Activated T-helper 1 cell treated with anti-CD3 and anti-CD28 coated beads, Interleukin-12 subunit alpha, Interleukin-12 subunit beta, Interleukin-2, Interleukin-4 antibody, amounts not matched to agents 30 ng/mL and 10 ng/mL and 1 ng/mL, durations not matched to agents 14 hours and 24 hours and 36 hours (primary cell): ENCODE measurements around the gene PPP1R15B. TPM values are rescaled to one million over a fixed set of nuclear protein-coding genes. Genes with fewer than 3 reads are reported as not detected.
"Not testable (repeated sequence)": the region's sequence is repeated elsewhere in the genome, so short reads cannot be mapped to it uniquely, and the experiment has no call there.

Experiments
- DNase-seq: peaks from one replicate; pipeline ENCODE4 v3.0.0; 2021; ENCODE audit warnings: low spot score
- H3K27ac Mint-ChIP-seq: one replicate; pipeline ENCODE4 v1.8.0; 2021; ENCODE audit warnings: mild to moderate bottlenecking, mixed read lengths
- H3K27me3 Mint-ChIP-seq: one replicate; pipeline ENCODE4 v1.8.0; 2022; ENCODE audit warnings: mild to moderate bottlenecking, moderate library complexity, mixed read lengths; ENCODE audit not compliant: insufficient read depth
- H3K36me3 Mint-ChIP-seq: one replicate; pipeline ENCODE4 v1.8.0; 2021; ENCODE audit warnings: low read depth, mixed read lengths
- H3K4me1 Mint-ChIP-seq: one replicate; pipeline ENCODE4 v1.8.0; 2021; ENCODE audit warnings: low read depth, mixed read lengths
- H3K4me3 Mint-ChIP-seq: one replicate; pipeline ENCODE4 v1.8.0; 2021; ENCODE audit warnings: mild to moderate bottlenecking, moderate library complexity, mixed read lengths
- H3K9me3 Mint-ChIP-seq: one replicate; pipeline ENCODE4 v1.8.0; 2021; ENCODE audit warnings: mixed read lengths
- intact Hi-C: fragments of 100-400 bp; cut with micrococcal nuclease; formaldehyde crosslinking; loops from one replicate; pipeline ENCODE4 v1.15.1; 2024
- total RNA-seq: library from RNA; stranded (reverse); gene quantifications from 2 replicates; pipeline ENCODE4 v1.2.3, GENCODE V29; 2022

PPP1R15B gene
- total RNA-seq, 1 donor from 2014 or later = 76.2 TPM

GRCh38 chr1:204424621-204425020 lies 13.0 kb upstream of the PPP1R15B start:
- intact Hi-C loops = no loop called here
- H3K27me3 Mint-ChIP-seq = no peaks in the 10 kb centered on the region
- H3K36me3 Mint-ChIP-seq = peaks cover 33% of the 10 kb centered on the region
- DNase-seq = no peak
- no peak overlapping the region for H3K4me3 Mint-ChIP-seq
- H3K9me3 Mint-ChIP-seq = no peaks in the 10 kb centered on the region
- peaks cover 6% of the 10 kb centered on the region for H3K4me1 Mint-ChIP-seq
- no peak overlapping the region for H3K27ac Mint-ChIP-seq

GRCh38 chr1:204422061-204422705 lies 10.6 kb upstream of the PPP1R15B start:
- DNase-seq, H3K9me3 Mint-ChIP-seq, intact Hi-C loops, H3K27ac Mint-ChIP-seq, H3K27me3 Mint-ChIP-seq, H3K4me3 Mint-ChIP-seq: not testable (repeated sequence)
- Mint-ChIP-seq H3K36me3 (peaks cover 29% of the 10 kb centered on the region), H3K4me1 (peaks cover 26% of the 10 kb centered on the region)

- Mint-ChIP-seq H3K36me3 (peaks cover 24% of the 10 kb centered on the region), H3K4me3 (no peak overlapping the region), H3K27me3 (no peaks in the 10 kb centered on the region), H3K9me3 (no peaks in the 10 kb centered on the region), H3K4me1 (peaks cover 28% of the 10 kb centered on the region), H3K27ac (no peak overlapping the region)
- no peak for DNase-seq
- intact Hi-C loops = no loop called here
These were observed 9.8 kb upstream of the PPP1R15B start for GRCh38 chr1:204421441-204421840.

- intact Hi-C loops = no loop called here
- Mint-ChIP-seq H3K27ac (peak overlapping the region; percentile 21), H3K4me3 (no peak overlapping the region), H3K4me1 (peaks cover 28% of the 10 kb centered on the region), H3K9me3 (no peaks in the 10 kb centered on the region), H3K27me3 (no peaks in the 10 kb centered on the region), H3K36me3 (peaks cover 18% of the 10 kb centered on the region)
- DNase-seq = no peak
These were observed 8.7 kb upstream of the PPP1R15B start for GRCh38 chr1:204420039-204421004.

DNA sequence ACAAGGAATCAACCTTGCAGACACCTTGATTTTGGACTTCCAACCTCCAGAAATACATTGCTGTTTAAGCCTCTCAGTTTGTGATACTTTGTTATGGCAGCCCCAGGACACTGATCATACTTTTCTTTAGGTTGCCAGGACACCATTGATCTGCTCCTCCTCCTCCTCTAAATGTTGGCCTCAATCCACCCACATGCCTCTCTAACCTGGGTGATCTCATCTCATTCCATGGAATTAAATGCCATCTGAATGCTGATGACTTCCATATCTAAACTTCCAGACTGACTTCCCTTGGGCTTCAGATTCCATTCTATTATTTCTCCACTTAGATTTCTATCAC lies 7.4 kb upstream of the PPP1R15B start:
- H3K27me3 Mint-ChIP-seq = no peaks in the 10 kb centered on the region
- H3K4me3 Mint-ChIP-seq = no peak overlapping the region
- H3K36me3 Mint-ChIP-seq = peaks cover 14% of the 10 kb centered on the region
- H3K9me3 Mint-ChIP-seq = no peaks in the 10 kb centered on the region
- H3K4me1 Mint-ChIP-seq = peaks cover 28% of the 10 kb centered on the region
- no peak overlapping the region for H3K27ac Mint-ChIP-seq
- DNase-seq = no peak
- intact Hi-C loops = loop anchor here (10.0 kb wide), 1 partner anchor 1094 kb away; no protein-coding TSS in a partner anchor

DNA sequence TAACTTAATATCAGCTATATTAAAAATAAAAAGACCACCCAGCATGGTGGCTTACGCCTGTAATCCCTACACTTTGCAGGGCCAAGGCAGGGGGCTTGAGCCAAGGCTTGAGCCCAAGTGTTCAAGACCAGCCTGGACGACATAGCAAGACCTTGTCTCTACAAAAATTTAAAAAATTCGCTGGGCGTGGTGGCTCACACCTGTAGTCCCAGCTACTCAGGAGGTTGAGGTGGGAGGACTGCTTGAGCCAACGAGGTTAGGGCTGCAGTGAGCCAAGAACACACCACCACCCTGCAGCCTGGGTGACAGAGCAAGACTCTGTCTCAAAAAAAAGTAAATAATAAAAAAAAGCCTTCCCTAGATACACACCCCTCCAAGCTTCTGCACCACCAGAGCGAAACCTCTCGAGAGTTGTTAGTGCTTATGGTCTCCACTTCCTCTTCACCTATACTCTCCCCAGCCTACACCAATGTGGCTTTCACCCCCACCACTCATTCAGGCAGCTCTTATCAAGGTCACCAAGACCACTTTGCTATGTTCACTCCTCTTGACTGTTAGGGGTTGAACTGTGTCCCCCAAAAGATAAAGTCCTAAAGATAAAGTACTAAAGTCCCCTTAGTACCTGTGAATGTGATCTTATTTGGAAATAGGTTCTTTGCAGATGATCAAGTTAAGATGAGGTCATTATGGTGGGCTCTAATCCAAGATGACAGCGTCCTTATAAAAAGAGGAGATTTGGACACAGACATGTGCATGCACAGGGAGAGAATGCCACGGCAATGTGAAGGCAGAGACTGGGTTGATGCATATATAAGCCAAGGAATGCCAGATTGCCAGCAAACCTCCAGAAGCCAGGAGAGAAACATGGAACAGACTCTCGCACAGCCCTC lies 6.8 kb upstream of the PPP1R15B start:
- Mint-ChIP-seq H3K27me3 (no peaks in the 10 kb centered on the region), H3K27ac (no peak overlapping the region), H3K4me3 (no peak overlapping the region), H3K36me3 (peaks cover 14% of the 10 kb centered on the region), H3K9me3 (no peaks in the 10 kb centered on the region), H3K4me1 (peaks cover 28% of the 10 kb centered on the region)
- no peak for DNase-seq
- intact Hi-C loops = loop anchor here (10.0 kb wide), 1 partner anchor 1094 kb away; no protein-coding TSS in a partner anchor

DNA sequence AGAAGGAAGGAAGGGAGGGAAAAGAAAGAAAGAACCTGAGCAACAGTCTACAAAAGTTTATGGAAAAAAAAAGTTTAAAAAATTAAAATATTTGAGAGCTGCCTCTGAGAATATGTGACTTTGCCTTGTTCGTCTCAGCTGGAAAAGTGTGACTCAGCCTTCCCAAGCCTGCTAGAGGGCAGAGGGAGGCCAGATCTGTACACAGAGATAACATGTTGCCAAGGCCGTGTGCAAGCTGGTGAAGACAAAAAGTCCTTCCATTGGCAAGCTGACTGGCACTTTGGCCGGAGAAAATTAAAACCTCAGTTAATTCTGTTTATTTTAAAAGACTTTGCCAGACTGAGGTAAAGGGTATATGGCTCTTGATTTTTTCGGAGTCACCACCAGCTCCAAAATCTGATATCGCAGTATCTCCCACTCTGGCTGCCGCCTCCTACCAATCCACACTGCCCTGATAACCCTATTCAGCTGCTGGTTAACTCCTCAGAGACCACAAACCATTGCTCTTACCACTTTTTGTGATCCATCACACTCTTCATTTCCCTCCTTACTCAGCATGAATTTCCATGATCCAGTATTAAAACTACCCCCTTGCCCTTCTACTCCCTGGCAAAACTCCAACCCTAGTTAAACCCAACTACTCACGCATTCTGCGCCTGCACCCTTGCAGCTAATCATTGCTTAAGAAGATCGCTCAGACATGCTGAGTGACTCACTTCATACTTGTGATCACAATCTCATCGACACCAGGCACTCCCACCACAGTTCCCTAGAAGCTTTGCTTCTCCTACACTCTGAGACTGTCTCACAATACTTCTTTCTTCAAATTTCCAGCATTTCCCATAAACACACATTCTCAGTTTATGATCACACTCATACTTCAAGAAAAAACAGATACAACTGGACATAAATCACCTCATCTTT lies 5.7 kb upstream of the PPP1R15B start:
- DNase-seq = no peak
- no peaks in the 10 kb centered on the region for H3K27me3 Mint-ChIP-seq
- H3K36me3 Mint-ChIP-seq = peaks cover 12% of the 10 kb centered on the region
- H3K27ac Mint-ChIP-seq = peak overlapping the region; percentile 52
- peak overlapping the region; percentile 13 for H3K4me3 Mint-ChIP-seq
- peaks cover 34% of the 10 kb centered on the region for H3K4me1 Mint-ChIP-seq
- intact Hi-C loops = loop anchor here (10.0 kb wide), 1 partner anchor 1093 kb away; no protein-coding TSS in a partner anchor
- no peaks in the 10 kb centered on the region for H3K9me3 Mint-ChIP-seq

GRCh38 chr1:204416589-204417073 lies 5.0 kb upstream of the PPP1R15B start:
- no peak overlapping the region for H3K27ac Mint-ChIP-seq
- intact Hi-C loops = loop anchor here (10.0 kb wide), 1 partner anchor 1092 kb away; no protein-coding TSS in a partner anchor

GRCh38 chr1:204415351-204415750 lies 3.7 kb upstream of the PPP1R15B start:
- DNase-seq = no peak
- Mint-ChIP-seq H3K27ac (no peak overlapping the region), H3K9me3 (no peaks in the 10 kb centered on the region), H3K27me3 (no peaks in the 10 kb centered on the region), H3K4me1 (peaks cover 31% of the 10 kb centered on the region), H3K36me3 (peaks cover 13% of the 10 kb centered on the region), H3K4me3 (no peak overlapping the region)
- intact Hi-C loops = loop anchor here (10.0 kb wide), 1 partner anchor 1091 kb away; no protein-coding TSS in a partner anchor

More at GRCh38 chr1:204416589-204417073, 5.0 kb upstream of the PPP1R15B start:
- no peak for DNase-seq
- Mint-ChIP-seq H3K4me3 (no peak overlapping the region), H3K9me3 (no peaks in the 10 kb centered on the region), H3K27me3 (no peaks in the 10 kb centered on the region), H3K36me3 (peaks cover 12% of the 10 kb centered on the region), H3K4me1 (peaks cover 34% of the 10 kb centered on the region)

DNA sequence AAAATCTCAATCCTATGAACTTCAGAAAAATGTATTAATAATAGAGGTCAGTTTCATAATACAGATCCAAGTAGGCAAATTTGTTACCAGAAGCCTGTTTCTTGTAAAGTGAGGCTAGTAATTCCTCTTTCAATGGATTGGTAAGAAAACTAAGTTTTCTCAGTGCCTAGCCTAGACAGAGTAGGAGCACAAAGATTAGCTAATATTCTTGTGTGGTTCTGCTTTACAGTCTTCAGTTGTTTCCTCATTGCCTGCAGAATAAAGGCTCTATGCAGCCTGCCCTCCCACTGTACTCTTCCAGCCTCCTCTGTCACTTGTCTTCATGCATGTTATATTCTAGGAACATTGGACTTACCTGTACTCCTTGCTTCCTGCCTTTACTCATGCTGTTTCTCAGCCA lies 2.4 kb upstream of the PPP1R15B start:
- H3K9me3 Mint-ChIP-seq = no peaks in the 10 kb centered on the region
- DNase-seq = no peak
- H3K4me3 Mint-ChIP-seq = no peak overlapping the region
- H3K27me3 Mint-ChIP-seq = no peaks in the 10 kb centered on the region
- peaks cover 23% of the 10 kb centered on the region for H3K36me3 Mint-ChIP-seq
- peak overlapping the region; percentile 9 for H3K27ac Mint-ChIP-seq
- intact Hi-C loops = loop anchor here (10.0 kb wide), 1 partner anchor 1089 kb away; no protein-coding TSS in a partner anchor
- H3K4me1 Mint-ChIP-seq = peaks cover 24% of the 10 kb centered on the region

GRCh38 chr1:204413170-204413535 lies 1.5 kb upstream of the PPP1R15B start:
- Mint-ChIP-seq H3K27me3 (no peaks in the 10 kb centered on the region), H3K4me1 (peaks cover 18% of the 10 kb centered on the region), H3K36me3 (peaks cover 31% of the 10 kb centered on the region), H3K4me3 (peak overlapping the region; percentile 61), H3K9me3 (no peaks in the 10 kb centered on the region), H3K27ac (peak overlapping the region; percentile 73)
- intact Hi-C loops = loop anchor here (10.0 kb wide), 1 partner anchor 1088 kb away; no protein-coding TSS in a partner anchor
- no peak for DNase-seq
